ENCODE results near the gene GPR155.

- no peak for TF ChIP-seq GATA2 (IDR thresholded peaks at IDR 0.05; ENCODE audit: low read depth, low read length)
- TF ChIP-seq GATA3 (IDR thresholded peaks at IDR 0.05; ENCODE audit: low read depth, low read length): no peak
Observed at GRCh38 chr2:174527959-174528358, 41.1 kb upstream of the GPR155 start.
